ENCODE measurements around the gene DYRK3.
A peak's percentile ranks its signal among the peaks of the same experiment; 100 is the strongest.

DYRK3 gene

DNA sequence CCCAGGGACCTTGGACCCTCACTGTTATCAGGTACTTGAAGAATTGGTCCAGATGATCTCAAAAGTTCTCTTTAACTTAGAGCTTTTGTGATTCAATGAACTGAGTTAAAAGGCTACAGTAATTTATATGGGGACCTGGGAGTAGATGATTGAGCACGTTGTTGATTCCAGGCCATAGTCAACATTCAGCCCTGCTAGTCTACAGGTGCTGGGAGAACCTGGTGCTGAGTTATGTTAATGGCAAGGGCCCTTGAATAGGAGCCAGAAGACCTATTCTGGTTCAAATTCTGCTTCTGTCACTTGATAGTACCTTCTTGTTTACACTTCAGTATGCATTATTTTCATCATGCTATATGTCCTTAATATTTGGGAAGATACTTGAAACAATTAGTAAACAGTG lies 11.2 kb downstream of the DYRK3 start:
- TF ChIP-seq CTCF (IDR thresholded peaks at IDR 0.05): no peak
- no peak overlapping the region for H3K4me3 ChIP-seq
- DNase-seq (ENCODE audit: low spot score): no peak

DNA sequence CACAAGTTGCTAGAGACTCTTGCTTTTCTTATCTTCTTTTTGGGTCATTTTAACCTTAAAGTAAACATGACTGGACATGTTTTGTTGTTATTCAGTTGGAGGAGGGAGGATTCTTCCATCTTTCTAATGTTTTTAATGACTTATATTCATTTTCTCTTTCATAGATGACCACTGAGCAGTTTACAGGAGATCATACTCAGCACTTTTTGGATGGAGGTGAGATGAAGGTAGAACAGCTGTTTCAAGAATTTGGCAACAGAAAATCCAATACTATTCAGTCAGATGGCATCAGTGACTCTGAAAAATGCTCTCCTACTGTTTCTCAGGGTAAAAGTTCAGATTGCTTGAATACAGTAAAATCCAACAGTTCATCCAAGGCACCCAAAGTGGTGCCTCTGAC lies 11.9 kb downstream of the DYRK3 start:
- no peak for TF ChIP-seq CTCF (IDR thresholded peaks at IDR 0.05)
- H3K4me3 ChIP-seq: no peak overlapping the region
- no peak overlapping the region for H3K27ac ChIP-seq
- no peak for DNase-seq (ENCODE audit: low spot score)

More for the DNA sequence above, 11.2 kb downstream of the DYRK3 start:
- H3K27ac ChIP-seq: no peak overlapping the region

DNA sequence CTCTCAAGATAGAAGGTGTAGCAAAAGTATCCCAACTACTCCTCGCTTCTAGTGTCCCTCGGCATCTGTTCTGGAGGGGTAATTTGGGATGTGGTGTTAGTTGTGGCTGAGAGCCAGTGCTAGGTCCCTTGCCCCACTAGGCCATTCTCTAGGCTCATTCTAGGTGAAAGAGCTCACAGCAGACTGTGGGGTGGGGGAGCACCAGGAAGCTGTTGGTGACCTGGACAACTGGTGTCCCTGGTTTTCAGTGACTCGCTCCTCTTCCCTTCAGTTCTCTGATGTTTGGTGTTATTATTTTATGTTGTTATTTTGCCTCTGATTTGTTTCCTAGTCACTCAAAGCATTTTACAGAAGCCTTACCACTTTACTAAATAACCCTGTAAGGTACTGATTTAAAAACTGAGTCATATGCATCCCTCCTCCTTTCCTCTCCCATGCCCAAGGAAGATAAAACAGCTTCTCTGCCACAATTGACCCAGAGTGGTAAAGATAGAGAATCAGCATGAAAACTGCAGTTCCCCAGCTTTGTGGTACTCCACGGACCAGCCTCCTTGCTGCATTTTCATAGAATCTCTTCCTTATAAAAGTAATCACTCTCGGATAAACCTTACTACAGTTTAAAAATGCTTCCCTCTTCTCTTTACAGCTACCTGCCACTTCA lies 14.1 kb downstream of the DYRK3 start:
- DNase-seq (ENCODE audit: low spot score): no peak
- Histone ChIP-seq H3K27ac (peak overlapping the region in 1 of 2 donors; percentile 28), H3K4me3 (no peak overlapping the region)
- TF ChIP-seq CTCF (IDR thresholded peaks at IDR 0.05): no peak

GRCh38 chr1:206651014-206651413 lies 15.7 kb downstream of the DYRK3 start:
- TF ChIP-seq CTCF (IDR thresholded peaks at IDR 0.05): no peak

DNA sequence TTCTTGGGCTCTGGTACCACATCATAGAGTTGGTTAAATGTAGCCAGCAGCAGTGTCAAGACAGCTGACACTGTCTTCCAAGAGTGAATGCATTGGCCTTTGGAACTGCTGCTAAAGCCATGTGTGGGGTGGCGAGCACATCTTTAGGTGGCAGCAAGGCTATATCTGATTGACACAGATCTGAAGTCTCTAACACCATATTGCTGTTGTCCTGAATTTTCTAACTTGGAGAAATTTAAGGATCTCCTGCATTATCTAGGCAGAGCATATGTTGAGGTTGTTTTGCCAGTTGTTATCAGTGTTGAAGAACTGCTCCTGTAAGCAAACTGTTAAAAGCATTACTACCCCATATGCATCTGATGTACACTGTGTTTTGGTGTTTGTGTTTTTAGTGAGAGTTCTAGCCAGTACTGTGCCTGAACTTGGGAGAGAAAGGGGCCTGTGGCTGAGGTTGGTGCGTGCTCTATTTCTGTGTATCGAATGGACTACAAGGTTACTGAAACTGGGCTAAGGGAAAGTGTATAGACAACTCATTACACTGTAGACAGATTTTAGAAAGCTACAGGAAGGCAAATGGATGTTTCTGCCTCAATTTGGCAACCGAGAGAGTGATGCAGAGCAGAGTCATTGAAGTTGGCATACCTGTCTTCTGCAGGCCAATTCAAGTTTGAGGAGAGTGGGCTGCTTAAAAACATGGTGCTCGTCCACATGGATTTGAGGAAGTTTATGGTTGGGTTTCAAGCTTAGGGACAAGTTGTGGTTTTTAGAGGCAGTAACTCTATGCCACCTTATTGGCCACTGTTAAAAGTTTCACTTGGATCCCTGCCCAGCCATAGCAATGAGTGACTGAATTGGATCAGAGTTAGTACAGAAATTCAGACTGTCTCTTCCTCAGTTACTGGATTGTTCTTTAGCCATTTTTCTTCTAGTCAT lies 16.9 kb downstream of the DYRK3 start:
- no peak for TF ChIP-seq CTCF (IDR thresholded peaks at IDR 0.05)
- no peak overlapping the region for H3K4me3 ChIP-seq
- no peak overlapping the region for H3K27ac ChIP-seq
- DNase-seq (ENCODE audit: low spot score): no peak

More at GRCh38 chr1:206651014-206651413, 15.7 kb downstream of the DYRK3 start:
- Histone ChIP-seq H3K4me3 (no peak overlapping the region), H3K27ac (no peak overlapping the region)
- no peak for DNase-seq (ENCODE audit: low spot score)

GRCh38 chr1:206653715-206654459 lies 18.6 kb downstream of the DYRK3 start:
- H3K27ac ChIP-seq: peak overlapping the region in 1 of 2 donors; percentile 27

More at GRCh38 chr1:206653715-206654459, 18.6 kb downstream of the DYRK3 start:
- H3K4me3 ChIP-seq: no peak overlapping the region
- no peak for DNase-seq (ENCODE audit: low spot score)
- TF ChIP-seq CTCF (IDR thresholded peaks at IDR 0.05): no peak
